ENCODE measurements around the gene KRTAP5-5. TPM values are rescaled to one million over a fixed set of nuclear protein-coding genes. Genes with fewer than 3 reads are reported as not detected.

KRTAP5-5 gene
- total and polyA plus RNA-seq, 10 of the 15 experiments (the other 5 are each of a cell fraction or from before 2014, with no cell fraction given): not detected

- no peak overlapping the region for H3K27ac ChIP-seq (ENCODE audit: control insufficient read depth, insufficient read depth)
- TF ChIP-seq CUX1 (IDR thresholded peaks at IDR 0.05; ENCODE audit: insufficient replicate concordance, low read depth, low read length) (no peak), BCL11A (IDR thresholded peaks at IDR 0.05; ENCODE audit: low read depth, low read length) (no peak), EED (IDR thresholded peaks at IDR 0.05; ENCODE audit: low read depth) (no peak), NRF1 (conservative IDR thresholded peaks at IDR 0.05; ENCODE audit: low read depth, low read length) (no peak), RELA (IDR thresholded peaks at IDR 0.05; ENCODE audit: borderline replicate concordance, partially characterized antibody) (no peak), MTA3 (IDR thresholded peaks at IDR 0.05; ENCODE audit: borderline replicate concordance, low read length) (no peak), HDGF (IDR thresholded peaks at IDR 0.05) (no peak), HDAC2 (IDR thresholded peaks at IDR 0.05) (no peak), SMAD5 (IDR thresholded peaks at IDR 0.05; ENCODE audit: low read depth) (no peak), JUNB (IDR thresholded peaks at IDR 0.05) (no peak)
- CTCF ChIA-PET: interaction anchor here (0.6 to 3.7 kb wide), 37 partner anchors 8 to 502 kb away, joined by 3 to 56 read pairs (median 5); partner anchors contain the start of gene SYT8
- in situ Hi-C loops (cut with MboI): no loop called here
- no TSS peak for BruUV-seq (replicated peaks)
- WGBS (ENCODE audit: insufficient coverage, insufficient replicate concordance, low lambda C conversion rate, missing lambda C conversion rate): 37% methylated on average over 19 of the region's 19 CpGs
- ATAC-seq (no peak), FAIRE-seq (no peak), DNase-seq (ENCODE audit: low read depth, low spot score) (no peak)
- no peak overlapping the region for H3K4me3 ChIP-seq
- H2AFZ ChIP-seq (ENCODE audit: control insufficient read depth, low read depth, low read length): no peak overlapping the region
- H3K4me1 ChIP-seq (ENCODE audit: control insufficient read depth, insufficient read depth, low read length): no peaks in the 10 kb centered on the region
- SMC1A ChIA-PET (ENCODE audit: uncharacterized antibody, unreplicated experiment): interaction anchor here (0.5 to 1.4 kb wide), 7 partner anchors 42 to 500 kb away, joined by 3 to 12 read pairs (median 4); no protein-coding TSS in a partner anchor
- RAD21 ChIA-PET (ENCODE audit: unreplicated experiment): interaction anchor here (0.6 to 2.6 kb wide), 15 partner anchors 11 to 502 kb away, joined by 3 to 23 read pairs (median 5); no protein-coding TSS in a partner anchor
- POLR2A ChIA-PET: no interaction called here
- H3K4me2 ChIP-seq (ENCODE audit: control insufficient read depth, insufficient read depth): no peak overlapping the region
- H3K79me2 ChIP-seq (ENCODE audit: control insufficient read depth, insufficient read depth, low read length): no peaks in the 10 kb centered on the region
- intact Hi-C loops (cut with micrococcal nuclease; ENCODE audit: unreplicated experiment): loop anchor here (1.0 to 5.0 kb wide), 3 partner anchors 40 to 500 kb away; partner anchors contain the start of gene SYT8
- peaks cover 0 to 3% of the 10 kb centered on the region in 2 experiments; a peak in 2 of 4 replicates for H3K27me3 ChIP-seq (replicated peaks in 1 of 2; ENCODE audit: control insufficient read depth in 2 of 2, insufficient read depth in 2 of 2, low read length in 1 of 2)
- H3K9me3 ChIP-seq (replicated peaks; ENCODE audit: control insufficient read depth, insufficient read depth, low read length): no peaks in the 10 kb centered on the region
- no peaks in the 10 kb centered on the region for H3K36me3 ChIP-seq (ENCODE audit: control insufficient read depth in 2 of 2, insufficient read depth in 2 of 2, low read length in 1 of 2)
- H4K20me1 ChIP-seq (ENCODE audit: control insufficient read depth, insufficient read depth): no peaks in the 10 kb centered on the region
- no peak overlapping the region for H3K9ac ChIP-seq (ENCODE audit: control insufficient read depth, insufficient read depth, low read length)
These were observed 22.5 kb downstream of the KRTAP5-5 start for GRCh38 chr11:1652026-1652425.
